DOHH2 (cell line): Measurements from ENCODE around the gene DTNB.

Source experiments
- H3F3A ChIP-seq: fragments of 200-600 bp; sonication (generic), shearing (Covaris generic); 2 replicates; pipeline ENCODE4 v1.6.0; 2016; ENCODE audit warnings: antibody characterized with exemption, mild to moderate bottlenecking; ENCODE audit not compliant: control insufficient read depth, insufficient read depth
- H3K27ac ChIP-seq: fragments of 200-600 bp; sonication (generic); 2 replicates; pipeline ENCODE4 v1.5.1; 2014; ENCODE audit warnings: low read depth, mild to moderate bottlenecking, low read length, moderate library complexity
- H3K27me3 ChIP-seq: fragments of 200-600 bp; sonication (generic); 2 replicates; pipeline ENCODE4 v1.6.1; 2014; ENCODE audit warnings: mild to moderate bottlenecking, low read length, mixed read lengths; ENCODE audit not compliant: control insufficient read depth
- H3K36me3 ChIP-seq: fragments of 200-600 bp; sonication (generic); 2 replicates; pipeline ENCODE4 v1.6.1; 2014; ENCODE audit warnings: mild to moderate bottlenecking, low read length, moderate library complexity, mixed read lengths; ENCODE audit not compliant: control insufficient read depth
- H3K4me1 ChIP-seq: fragments of 200-600 bp; sonication (generic); 2 replicates; pipeline ENCODE4 v1.6.1; 2014; ENCODE audit warnings: mild to moderate bottlenecking, low read length, mixed read lengths; ENCODE audit not compliant: control insufficient read depth
- H3K4me2 ChIP-seq: fragments of 200-600 bp; sonication (generic); 2 replicates; pipeline ENCODE4 v1.6.0; 2014; ENCODE audit warnings: mild to moderate bottlenecking, low read length, moderate library complexity
- H3K4me3 ChIP-seq: fragments of 200-600 bp; sonication (generic); 2 replicates; pipeline ENCODE4 v1.5.1; 2014; ENCODE audit warnings: mild to moderate bottlenecking, low read length, mixed read lengths
- H3K79me2 ChIP-seq: fragments of 200-600 bp; sonication (generic); 2 replicates; pipeline ENCODE4 v1.6.1; 2014; ENCODE audit warnings: mild to moderate bottlenecking, low read length, mixed read lengths; ENCODE audit not compliant: control insufficient read depth
- H3K9me2 ChIP-seq: fragments of 200-600 bp; sonication (generic); replicated peaks from 2 replicates; pipeline ENCODE4 v1.6.1; 2014; ENCODE audit warnings: mild to moderate bottlenecking, low read length, mixed read lengths; ENCODE audit not compliant: control insufficient read depth
- H3K9me3 ChIP-seq: fragments of 200-600 bp; sonication (generic); 2 replicates; pipeline ENCODE4 v1.6.1; 2014; ENCODE audit warnings: antibody characterized with exemption, low read length, mixed read lengths; ENCODE audit not compliant: control insufficient read depth, insufficient read depth
- H4K20me1 ChIP-seq: fragments of 200-600 bp; sonication (generic); 2 replicates; pipeline ENCODE4 v1.6.0; 2014; ENCODE audit warnings: low read depth, mild to moderate bottlenecking, antibody characterized with exemption, low read length, moderate library complexity; ENCODE audit not compliant: control insufficient read depth, insufficient read depth
- CTCF ChIP-seq: fragments of 200-600 bp; sonication (generic); IDR thresholded peaks from one replicate; pipeline ENCODE4 v1.5.1; 2014; ENCODE audit warnings: antibody characterized with exemption, mild to moderate bottlenecking, low read depth, low read length; ENCODE audit not compliant: poor library complexity, severe bottlenecking
- EZH2phosphoT487 ChIP-seq: fragments of 200-600 bp; sonication (generic); IDR thresholded peaks from 2 replicates; pipeline ENCODE4 v1.6.1; 2017; ENCODE audit warnings: borderline replicate concordance, mild to moderate bottlenecking, antibody characterized with exemption, low read length, moderate library complexity, mixed read lengths

Gene DTNB

DNA sequence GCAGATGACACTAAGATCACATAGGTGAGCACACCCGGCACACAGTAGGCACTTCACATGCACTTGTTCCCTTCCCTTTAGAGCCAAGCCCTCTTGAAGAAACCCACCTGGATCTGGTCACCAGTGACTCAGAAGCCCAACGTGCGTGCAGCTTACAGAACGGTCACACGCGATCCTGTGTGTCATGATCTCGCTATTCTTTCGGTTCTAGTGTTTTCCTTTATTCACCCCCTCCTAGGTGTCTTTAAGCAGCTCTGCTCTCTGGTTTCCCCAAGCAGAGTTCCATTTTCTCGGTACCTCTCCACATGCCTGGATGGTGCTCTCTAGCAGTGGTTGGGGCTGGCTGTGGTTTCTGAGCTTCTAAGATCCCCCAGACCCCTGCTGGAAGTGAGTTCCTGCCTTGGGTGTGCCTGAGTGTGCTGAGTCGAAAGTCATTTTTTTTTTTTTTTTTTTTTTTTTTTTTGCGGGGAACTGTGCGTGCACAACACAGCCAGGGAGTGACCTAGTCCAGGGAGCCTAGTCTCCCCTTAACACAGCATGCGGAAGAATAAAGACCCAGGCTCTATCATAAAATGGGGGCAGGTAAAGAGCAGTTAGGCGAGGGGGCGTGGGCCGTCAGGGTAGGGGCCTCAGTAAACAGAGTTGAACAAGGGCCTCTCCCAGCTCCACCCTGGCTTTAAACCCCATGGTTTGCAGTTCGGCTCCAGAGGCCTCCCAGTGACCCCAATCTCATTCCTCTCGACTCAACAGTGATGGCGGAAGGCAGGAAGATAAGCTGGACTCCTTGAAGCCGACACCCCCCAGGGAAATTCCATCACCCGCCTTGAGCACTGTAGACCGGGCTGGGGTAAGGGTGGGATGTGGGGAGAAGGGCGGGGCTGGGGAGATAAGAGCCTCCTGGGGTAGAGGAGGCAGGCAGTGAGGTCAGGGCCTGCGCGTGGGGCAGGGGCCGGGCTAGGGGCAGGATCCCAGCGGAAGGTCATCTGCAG lies 301.8 kb downstream of the DTNB start:
- no peaks in the 10 kb centered on the region for H3K9me3 ChIP-seq
- no peak for TF ChIP-seq EZH2phosphoT487
- no peak for TF ChIP-seq CTCF
- H3K27ac ChIP-seq = no peak overlapping the region
- peaks cover 5% of the 10 kb centered on the region for H3K4me1 ChIP-seq
- H3K9me2 ChIP-seq = no peaks in the 10 kb centered on the region
- no peaks in the 10 kb centered on the region for H3F3A ChIP-seq
- no peaks in the 10 kb centered on the region for H3K27me3 ChIP-seq
- no peaks in the 10 kb centered on the region for H3K79me2 ChIP-seq
- H3K4me3 ChIP-seq = no peak overlapping the region
- no peaks in the 10 kb centered on the region for H3K36me3 ChIP-seq
- no peak overlapping the region for H3K4me2 ChIP-seq
- no peaks in the 10 kb centered on the region for H4K20me1 ChIP-seq

- Histone ChIP-seq H3K79me2 (no peaks in the 10 kb centered on the region), H3K27ac (no peak overlapping the region), H4K20me1 (no peaks in the 10 kb centered on the region), H3K9me2 (no peaks in the 10 kb centered on the region), H3K27me3 (no peaks in the 10 kb centered on the region), H3K36me3 (no peaks in the 10 kb centered on the region), H3K4me3 (no peak overlapping the region), H3K4me1 (no peaks in the 10 kb centered on the region), H3F3A (no peaks in the 10 kb centered on the region), H3K4me2 (no peak overlapping the region), H3K9me3 (no peaks in the 10 kb centered on the region)
- no peak for TF ChIP-seq CTCF
- TF ChIP-seq EZH2phosphoT487 = no peak
These were observed 303.5 kb downstream of the DTNB start for GRCh38 chr2:25369876-25370275.

- Histone ChIP-seq H3K9me2 (no peaks in the 10 kb centered on the region), H3K4me1 (no peaks in the 10 kb centered on the region), H3K27me3 (no peaks in the 10 kb centered on the region), H3K79me2 (no peaks in the 10 kb centered on the region), H3K4me3 (no peak overlapping the region), H4K20me1 (no peaks in the 10 kb centered on the region), H3F3A (no peaks in the 10 kb centered on the region), H3K27ac (no peak overlapping the region), H3K9me3 (no peaks in the 10 kb centered on the region), H3K4me2 (no peak overlapping the region), H3K36me3 (no peaks in the 10 kb centered on the region)
- TF ChIP-seq CTCF (no peak), EZH2phosphoT487 (no peak)
These were observed 303.9 kb downstream of the DTNB start for GRCh38 chr2:25369439-25369838.
